K562 (cell line): ENCODE data around the gene TERC. TPM values are rescaled to one million over a fixed set of nuclear protein-coding genes. Genes with fewer than 3 reads are reported as not detected.

Source experiments
- BMI1 ChIP-seq: fragments of 150-350 bp; IDR thresholded peaks from 2 replicates; pipeline ENCODE4 v1.6.1; 2014; ENCODE audit warnings: low read length
- BRCA1 ChIP-seq, 2 experiments: fragments of 450-650 bp in 1 of 2; sonication (generic) in 1 of 2; formaldehyde crosslinking in 1 of 2; IDR thresholded peaks; 2 replicates each; pipeline versions ENCODE4 v1.5.0 to v1.6.1; 2017 to 2020; ENCODE audit warnings: mild to moderate bottlenecking in 1 of 2, missing genetic modification reagents in 1 of 2
- CREM ChIP-seq: IDR thresholded peaks from 2 replicates; pipeline ENCODE4 v1.6.1; 2014; ENCODE audit warnings: antibody characterized with exemption, low read depth
- CSDE1 ChIP-seq, 2 experiments: fragments of 450-650 bp; IDR thresholded peaks; 2 replicates each; pipeline ENCODE4 v1.6.1; 2016; ENCODE audit warnings: mild to moderate bottlenecking in 1 of 2
- DNMT1 ChIP-seq: fragments of 450-650 bp; IDR thresholded peaks from 2 replicates; pipeline ENCODE4 v1.6.1; 2016; ENCODE audit warnings: antibody characterized with exemption, mild to moderate bottlenecking
- ELF1 ChIP-seq: fragments of 200-800 bp; sonication (Bioruptor generic); IDR thresholded peaks from 2 replicates; pipeline ENCODE4 v1.6.1; 2016; ENCODE audit warnings: missing genetic modification characterization, missing compliant biosample characterization
- FOXK2 ChIP-seq, 2 experiments: fragments of 450-650 bp; IDR thresholded peaks in 1 of 2; conservative IDR thresholded peaks in 1 of 2; 2 replicates each; pipeline ENCODE4 v1.6.1; 2016; ENCODE audit warnings: low read depth in 2 of 2, mild to moderate bottlenecking in 1 of 2
- GTF2E2 ChIP-seq: fragments of 200-800 bp; sonication (Bioruptor generic); IDR thresholded peaks from 2 replicates; pipeline ENCODE4 v1.6.1; 2016; ENCODE audit warnings: missing genetic modification characterization, missing compliant biosample characterization
- HDGF ChIP-seq: fragments of 450-650 bp; IDR thresholded peaks from 2 replicates; pipeline ENCODE4 v1.6.1; 2016
- MAFF ChIP-seq: IDR thresholded peaks from 2 replicates; pipeline ENCODE4 v1.6.1; 2012; ENCODE audit warnings: low read length, improper control_type of control experiment
- SMAD1 ChIP-seq: fragments of 150-350 bp; IDR thresholded peaks from 2 replicates; pipeline ENCODE4 v1.6.1; 2014; ENCODE audit warnings: low read length, low read depth; ENCODE audit not compliant: partially characterized antibody
- SMC3 ChIP-seq: conservative IDR thresholded peaks from 2 replicates; pipeline ENCODE4 v1.6.1; 2011; ENCODE audit warnings: low read depth, low read length, improper control_type of control experiment; ENCODE audit not compliant: insufficient read depth
- TCFL5 ChIP-seq: fragments of 250-450 bp; sonication (Bioruptor Pico); conservative IDR thresholded peaks from 2 replicates; pipeline ENCODE4 v1.6.1; 2021; ENCODE audit warnings: mild to moderate bottlenecking, moderate library complexity, matching md5 sums
- ZNF121 ChIP-seq: sonication (generic); formaldehyde crosslinking; conservative IDR thresholded peaks from 2 replicates; pipeline ENCODE4 v1.8.0; 2022; ENCODE audit warnings: missing genetic modification reagents
- ZNF175 ChIP-seq: fragments of 200-800 bp; sonication (Bioruptor generic); IDR thresholded peaks from 2 replicates; pipeline ENCODE4 v1.6.1; 2016; ENCODE audit warnings: low read depth, mild to moderate bottlenecking, missing genetic modification characterization, missing compliant biosample characterization
- ZNF224 ChIP-seq: sonication (generic); formaldehyde crosslinking; IDR thresholded peaks from 2 replicates; pipeline ENCODE4 v1.8.0; 2022; ENCODE audit warnings: mild to moderate bottlenecking, missing genetic modification reagents
- ZNF77 ChIP-seq: fragments of 250-450 bp; sonication (Bioruptor Pico); IDR thresholded peaks from 2 replicates; pipeline ENCODE4 v1.5.0; 2020
- ZNF830 ChIP-seq: fragments of 250-450 bp; sonication (Bioruptor Pico); IDR thresholded peaks from 2 replicates; pipeline ENCODE4 v1.5.0; 2021; ENCODE audit warnings: mild to moderate bottlenecking
- polyA plus RNA-seq, 8 experiments: library from polyadenylated mRNA; depleted of rRNA in 4 of 8; stranded (reverse) in 5 of 8; unstranded in 3 of 8; fragments of >200 nt; fragmentation: Nextera tagmentation in 2 of 8; fragmentation: Illumina TruSeq in 1 of 8; extraction: Ambion mirVana in 2 of 8; extraction: Trizol in 1 of 8; gene quantifications; 2 replicates each; pipeline versions ENCODE4 v1.2.1 to v1.2.3, GENCODE V29; 2011 to 2014; ENCODE audit warnings: inconsistent platforms in 1 of 8, missing spikeins in 1 of 8
- total RNA-seq, 7 experiments: library from RNA; depleted of rRNA in 6 of 7; stranded (reverse); fragments of >200 nt in 6 of 7; fragmentation: Illumina TruSeq in 2 of 7; extraction: Trizol in 2 of 7; gene quantifications; 2 replicates each; pipeline versions ENCODE4 v1.2.1 to v1.2.3, GENCODE V29; 2011 to 2021; ENCODE audit warnings: low replicate concordance in 1 of 7
- TF ChIP-seq, protein P1 (sequence below): IDR thresholded peaks from 2 replicates; pipeline ENCODE4 v1.6.1; 2016; ENCODE audit warnings: missing genetic modification characterization, missing compliant biosample characterization
- TF ChIP-seq, protein P2 (sequence below): fragments of 250-450 bp; sonication (Bioruptor Pico); IDR thresholded peaks from 2 replicates; pipeline ENCODE4 v1.8.0; 2021; ENCODE audit warnings: borderline replicate concordance, mild to moderate bottlenecking, moderate library complexity; ENCODE audit not compliant: poor library complexity, severe bottlenecking
- TF ChIP-seq, protein P3 (sequence below): sonication (generic); formaldehyde crosslinking; IDR thresholded peaks from 2 replicates; pipeline ENCODE4 v1.8.0; 2022; ENCODE audit warnings: mild to moderate bottlenecking, low read depth, missing genetic modification reagents
- TF ChIP-seq, protein P4 (sequence below): fragments of 450-650 bp; IDR thresholded peaks from 2 replicates; pipeline ENCODE4 v1.7.1; 2018; ENCODE audit warnings: mild to moderate bottlenecking, low read depth; ENCODE audit not compliant: partially characterized antibody

The TERC gene
- total and polyA plus RNA-seq, 9 of the 15 experiments (the other 6 are each of a cell fraction or from before 2014, with no cell fraction given), result 0.77 to 234 (median 27.9) TPM; not detected in 3

DNA sequence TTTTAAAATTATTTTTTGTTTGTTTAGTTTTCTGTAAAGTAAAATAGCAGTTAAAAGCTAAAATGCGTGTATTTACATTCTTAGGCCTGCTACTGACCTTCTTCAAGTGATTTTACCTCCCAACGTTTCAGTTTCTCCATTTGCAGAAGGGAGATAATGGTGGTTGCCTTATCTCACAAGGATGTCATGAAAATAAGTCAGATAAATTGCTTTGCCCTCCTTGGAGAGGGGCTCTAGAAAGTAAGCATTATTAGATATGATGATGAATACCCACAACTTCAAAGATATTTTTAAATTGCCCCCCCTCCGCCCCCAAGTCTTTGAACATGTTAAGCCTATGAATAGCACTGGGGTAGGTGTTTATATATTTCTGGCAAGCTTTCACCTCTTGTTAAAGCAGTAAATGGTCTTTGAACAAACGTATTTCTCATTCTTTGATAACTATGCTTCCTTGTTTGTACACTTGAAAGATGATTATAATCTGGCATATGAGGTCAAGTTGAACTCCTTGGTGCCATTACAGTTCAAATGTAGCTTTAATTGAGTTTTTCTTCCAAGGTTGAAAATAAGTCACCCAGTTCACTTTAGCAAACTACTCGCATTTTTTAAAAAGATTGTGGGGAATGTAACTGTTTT is 6.4 kb downstream of the TERC start (continued):
- TF ChIP-seq ZNF175 (CRISPR knock-in tag), result no peak
- TF ChIP-seq DNMT1, result no peak
- no peak for TF ChIP-seq ZNF830 (CRISPR knock-in tag)
- TF ChIP-seq FOXK2 (conservative IDR thresholded peaks at IDR 0.05 in 1 of 2, IDR thresholded peaks at IDR 0.05 in 1 of 2; ENCODE audit: low read depth in 2 of 2), result no peak; a peak in 1 of 4 replicates
- TF ChIP-seq, protein P1, sequence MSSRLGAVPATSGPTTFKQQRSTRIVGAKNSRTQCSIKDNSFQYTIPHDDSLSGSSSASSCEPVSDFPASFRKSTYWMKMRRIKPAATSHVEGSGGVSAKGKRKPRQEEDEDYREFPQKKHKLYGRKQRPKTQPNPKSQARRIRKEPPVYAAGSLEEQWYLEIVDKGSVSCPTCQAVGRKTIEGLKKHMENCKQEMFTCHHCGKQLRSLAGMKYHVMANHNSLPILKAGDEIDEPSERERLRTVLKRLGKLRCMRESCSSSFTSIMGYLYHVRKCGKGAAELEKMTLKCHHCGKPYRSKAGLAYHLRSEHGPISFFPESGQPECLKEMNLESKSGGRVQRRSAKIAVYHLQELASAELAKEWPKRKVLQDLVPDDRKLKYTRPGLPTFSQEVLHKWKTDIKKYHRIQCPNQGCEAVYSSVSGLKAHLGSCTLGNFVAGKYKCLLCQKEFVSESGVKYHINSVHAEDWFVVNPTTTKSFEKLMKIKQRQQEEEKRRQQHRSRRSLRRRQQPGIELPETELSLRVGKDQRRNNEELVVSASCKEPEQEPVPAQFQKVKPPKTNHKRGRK, result no peak
- TF ChIP-seq, protein P2, sequence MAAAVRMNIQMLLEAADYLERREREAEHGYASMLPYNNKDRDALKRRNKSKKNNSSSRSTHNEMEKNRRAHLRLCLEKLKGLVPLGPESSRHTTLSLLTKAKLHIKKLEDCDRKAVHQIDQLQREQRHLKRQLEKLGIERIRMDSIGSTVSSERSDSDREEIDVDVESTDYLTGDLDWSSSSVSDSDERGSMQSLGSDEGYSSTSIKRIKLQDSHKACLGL, result no peak
- no peak for TF ChIP-seq ZNF224
- TF ChIP-seq SMC3, result no peak
- TF ChIP-seq, protein P3, sequence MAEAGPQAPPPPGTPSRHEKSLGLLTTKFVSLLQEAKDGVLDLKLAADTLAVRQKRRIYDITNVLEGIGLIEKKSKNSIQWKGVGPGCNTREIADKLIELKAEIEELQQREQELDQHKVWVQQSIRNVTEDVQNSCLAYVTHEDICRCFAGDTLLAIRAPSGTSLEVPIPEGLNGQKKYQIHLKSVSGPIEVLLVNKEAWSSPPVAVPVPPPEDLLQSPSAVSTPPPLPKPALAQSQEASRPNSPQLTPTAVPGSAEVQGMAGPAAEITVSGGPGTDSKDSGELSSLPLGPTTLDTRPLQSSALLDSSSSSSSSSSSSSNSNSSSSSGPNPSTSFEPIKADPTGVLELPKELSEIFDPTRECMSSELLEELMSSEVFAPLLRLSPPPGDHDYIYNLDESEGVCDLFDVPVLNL (CRISPR knock-in tag), result no peak
- TF ChIP-seq SMAD1, result no peak
- no peak for TF ChIP-seq BMI1
- 0 out of 2 replicates have a peak, but pooled peaks have one; percentile 40 for TF ChIP-seq GTF2E2
- TF ChIP-seq CREM, result no peak; the same call in 1 of the 2 replicates
- TF ChIP-seq ELF1 (tag), result no peak
- no peak for TF ChIP-seq BRCA1 (IDR thresholded peaks at IDR 0.05)
- TF ChIP-seq BRCA1 (CRISPR knock-in tag; IDR thresholded peaks at IDR 0.05), result no peak
- TF ChIP-seq HDGF, result no peak
- no peak for TF ChIP-seq CSDE1 (IDR thresholded peaks at IDR 0.05)
- no peak for TF ChIP-seq ZNF121 (CRISPR knock-in tag)
- no peak for TF ChIP-seq ZNF77
- no peak for TF ChIP-seq TCFL5 (CRISPR knock-in tag)
- TF ChIP-seq MAFF, result no peak
- TF ChIP-seq, protein P4, sequence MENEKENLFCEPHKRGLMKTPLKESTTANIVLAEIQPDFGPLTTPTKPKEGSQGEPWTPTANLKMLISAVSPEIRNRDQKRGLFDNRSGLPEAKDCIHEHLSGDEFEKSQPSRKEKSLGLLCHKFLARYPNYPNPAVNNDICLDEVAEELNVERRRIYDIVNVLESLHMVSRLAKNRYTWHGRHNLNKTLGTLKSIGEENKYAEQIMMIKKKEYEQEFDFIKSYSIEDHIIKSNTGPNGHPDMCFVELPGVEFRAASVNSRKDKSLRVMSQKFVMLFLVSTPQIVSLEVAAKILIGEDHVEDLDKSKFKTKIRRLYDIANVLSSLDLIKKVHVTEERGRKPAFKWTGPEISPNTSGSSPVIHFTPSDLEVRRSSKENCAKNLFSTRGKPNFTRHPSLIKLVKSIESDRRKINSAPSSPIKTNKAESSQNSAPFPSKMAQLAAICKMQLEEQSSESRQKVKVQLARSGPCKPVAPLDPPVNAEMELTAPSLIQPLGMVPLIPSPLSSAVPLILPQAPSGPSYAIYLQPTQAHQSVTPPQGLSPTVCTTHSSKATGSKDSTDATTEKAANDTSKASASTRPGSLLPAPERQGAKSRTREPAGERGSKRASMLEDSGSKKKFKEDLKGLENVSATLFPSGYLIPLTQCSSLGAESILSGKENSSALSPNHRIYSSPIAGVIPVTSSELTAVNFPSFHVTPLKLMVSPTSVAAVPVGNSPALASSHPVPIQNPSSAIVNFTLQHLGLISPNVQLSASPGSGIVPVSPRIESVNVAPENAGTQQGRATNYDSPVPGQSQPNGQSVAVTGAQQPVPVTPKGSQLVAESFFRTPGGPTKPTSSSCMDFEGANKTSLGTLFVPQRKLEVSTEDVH, result no peak
